ENCODE results near the gene CD83.

The CD83 gene

DNA sequence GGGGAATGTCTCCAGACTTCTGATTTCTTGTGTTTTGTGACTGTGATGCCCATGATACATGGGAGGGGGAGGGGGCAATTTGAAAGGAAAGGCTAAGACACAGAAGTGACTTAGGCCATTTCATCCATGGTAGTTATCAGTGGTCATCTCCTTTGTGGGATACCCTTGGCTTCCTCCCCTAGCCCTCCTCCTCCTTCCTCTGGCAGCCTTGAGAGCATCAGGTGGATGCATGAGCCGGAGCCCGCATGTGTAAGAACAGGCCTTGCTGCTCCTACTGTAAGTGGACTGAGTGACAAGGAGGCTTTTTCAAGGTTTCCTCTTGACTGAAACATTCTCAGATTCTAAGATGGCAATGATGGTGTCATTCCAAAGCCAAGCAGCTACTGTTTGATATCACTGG lies 874 bp downstream of the CD83 start:
- H3K4me3 ChIP-seq (ENCODE audit: control insufficient read depth, low read depth, low read length): no peak overlapping the region
- no peak for TF ChIP-seq CTCF (IDR thresholded peaks at IDR 0.05; ENCODE audit: control insufficient read depth, insufficient read depth, low read depth, low read length, missing control alignments)
- DNase-seq (ENCODE audit: low read depth): no peak

DNA sequence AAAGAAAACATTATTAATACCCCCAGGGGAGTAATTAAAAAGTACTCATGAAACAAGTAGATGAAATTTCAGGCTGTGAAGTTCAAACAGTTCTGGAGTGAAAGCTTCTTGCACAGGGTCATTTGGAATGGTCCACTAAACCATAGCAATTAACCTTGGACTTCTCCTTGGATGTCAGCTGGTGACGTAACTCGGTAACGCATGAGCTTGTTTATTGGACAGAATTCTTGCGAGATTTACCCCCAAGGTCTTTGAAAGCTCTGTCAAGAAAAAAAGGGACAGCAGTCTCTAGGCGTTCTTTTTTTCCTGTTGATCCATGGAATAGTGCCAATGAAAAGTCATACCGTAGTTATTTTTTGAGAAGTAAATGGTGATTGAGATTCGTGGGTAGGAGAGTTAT lies 2.2 kb downstream of the CD83 start:
- no peak for DNase-seq (ENCODE audit: low read depth)
- H3K4me3 ChIP-seq (ENCODE audit: control insufficient read depth, low read depth, low read length): no peak overlapping the region

GRCh38 chr6:14120546-14120945 lies 3.0 kb downstream of the CD83 start:
- no peak for DNase-seq (ENCODE audit: low read depth)
- TF ChIP-seq CTCF (IDR thresholded peaks at IDR 0.05; ENCODE audit: control insufficient read depth, insufficient read depth, low read depth, low read length, missing control alignments): no peak
- H3K4me3 ChIP-seq (ENCODE audit: control insufficient read depth, low read depth, low read length): no peak overlapping the region

More for the DNA sequence above, 2.2 kb downstream of the CD83 start:
- TF ChIP-seq CTCF (IDR thresholded peaks at IDR 0.05; ENCODE audit: control insufficient read depth, insufficient read depth, low read depth, low read length, missing control alignments): no peak

DNA sequence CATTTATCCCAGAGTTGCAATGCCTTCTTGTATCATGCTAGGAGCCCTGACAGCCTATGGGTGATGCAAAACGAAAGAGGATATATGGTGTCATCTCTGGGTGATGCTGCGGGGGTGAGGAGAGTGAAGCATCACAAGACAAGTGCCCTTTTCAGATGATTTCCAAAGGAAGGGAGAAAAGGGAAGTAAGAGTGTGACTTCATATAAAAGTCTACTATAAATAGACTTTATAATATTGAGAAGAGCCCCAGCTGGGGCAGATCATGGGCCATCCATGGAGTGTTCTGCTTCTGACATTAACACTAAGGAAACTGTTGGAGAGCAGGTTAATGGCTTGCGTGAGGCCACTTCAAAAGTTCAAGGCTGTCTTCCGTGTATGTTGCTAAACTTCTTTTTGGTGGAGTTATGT lies 4.4 kb downstream of the CD83 start:
- no peak overlapping the region for H3K4me3 ChIP-seq (ENCODE audit: control insufficient read depth, low read depth, low read length)
- DNase-seq (ENCODE audit: low read depth): no peak
- no peak for TF ChIP-seq CTCF (IDR thresholded peaks at IDR 0.05; ENCODE audit: control insufficient read depth, insufficient read depth, low read depth, low read length, missing control alignments)

- TF ChIP-seq CTCF (IDR thresholded peaks at IDR 0.05; ENCODE audit: control insufficient read depth, insufficient read depth, low read depth, low read length, missing control alignments): no peak
- H3K4me3 ChIP-seq (ENCODE audit: control insufficient read depth, low read depth, low read length): no peak overlapping the region
- no peak for DNase-seq (ENCODE audit: low read depth)
These were observed 6.0 kb downstream of the CD83 start for GRCh38 chr6:14123386-14124111.

- TF ChIP-seq CTCF (IDR thresholded peaks at IDR 0.05; ENCODE audit: control insufficient read depth, insufficient read depth, low read depth, low read length, missing control alignments): no peak
These were observed 7.8 kb downstream of the CD83 start for GRCh38 chr6:14125346-14125745.

More at GRCh38 chr6:14125346-14125745, 7.8 kb downstream of the CD83 start:
- DNase-seq (ENCODE audit: low read depth): no peak
- H3K4me3 ChIP-seq (ENCODE audit: control insufficient read depth, low read depth, low read length): no peak overlapping the region

Data from AG09309 (cell line).